Activated T-helper 1 cell treated with anti-CD3 and anti-CD28 coated beads, Interleukin-2, amount 50 U/mL, for 16 hours (primary cell): ENCODE measurements around the gene GGT6.

Source experiments
- DNase-seq, 2 donors: peaks; one replicate each; pipeline ENCODE4 v3.0.0-alpha.2; 2020; ENCODE audit warnings: low read depth in 1 of 2, low spot score in 1 of 2

Gene GGT6

DNA sequence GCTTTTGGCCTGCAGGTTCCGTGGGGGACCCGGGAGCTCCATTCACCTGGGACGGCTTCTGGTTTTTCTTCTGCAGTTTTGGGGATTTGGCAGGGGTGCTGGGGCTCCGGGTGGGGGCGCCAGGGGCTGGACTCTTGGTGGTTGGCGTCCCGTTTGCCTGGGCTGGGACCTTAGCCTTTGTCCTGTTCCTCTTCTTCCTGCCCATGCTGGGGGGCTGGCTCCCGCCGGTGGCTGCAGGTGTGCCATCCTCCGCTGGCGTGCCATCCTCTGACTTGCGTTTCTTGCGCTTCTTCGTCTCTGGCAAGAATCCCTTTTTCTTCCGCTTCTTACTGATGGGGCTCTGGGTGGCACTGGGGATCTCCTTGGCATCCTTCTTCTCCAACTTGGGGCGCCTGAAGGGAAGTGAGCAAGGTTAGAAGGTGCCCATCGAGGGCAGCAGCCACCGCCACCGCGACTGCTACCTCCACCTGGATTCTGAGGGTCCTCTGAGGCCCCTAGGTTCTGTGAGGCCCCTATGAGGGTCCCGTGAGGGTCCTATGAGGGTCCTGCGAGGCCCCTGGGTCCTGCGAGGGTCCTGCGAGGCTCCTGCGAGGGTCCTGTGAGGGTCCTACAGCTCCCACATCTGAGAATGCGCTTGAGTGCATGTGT, 20.7 kb downstream of the GGT6 start:
- DNase-seq, result no peak

DNA sequence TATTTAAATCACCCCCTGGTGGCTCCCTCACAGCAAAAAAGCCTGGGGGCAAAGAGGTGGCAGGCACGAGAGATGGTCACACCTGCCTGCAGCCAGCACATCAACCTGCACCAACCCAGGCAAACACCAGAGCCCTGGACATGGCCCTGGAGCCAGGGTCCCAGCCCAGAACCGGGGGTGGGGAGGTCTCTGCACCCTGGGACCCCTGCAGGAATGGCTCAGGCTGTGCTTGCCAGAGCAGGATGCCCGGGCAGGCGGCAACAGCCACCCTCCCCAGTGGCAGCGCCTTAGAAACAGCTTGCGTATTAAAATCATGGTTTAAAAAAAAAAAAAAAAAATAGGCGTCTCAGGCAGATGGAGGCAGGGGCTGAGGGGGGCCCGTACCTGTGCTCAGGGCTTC, 21.4 kb downstream of the GGT6 start:
- no peak for DNase-seq

DNA sequence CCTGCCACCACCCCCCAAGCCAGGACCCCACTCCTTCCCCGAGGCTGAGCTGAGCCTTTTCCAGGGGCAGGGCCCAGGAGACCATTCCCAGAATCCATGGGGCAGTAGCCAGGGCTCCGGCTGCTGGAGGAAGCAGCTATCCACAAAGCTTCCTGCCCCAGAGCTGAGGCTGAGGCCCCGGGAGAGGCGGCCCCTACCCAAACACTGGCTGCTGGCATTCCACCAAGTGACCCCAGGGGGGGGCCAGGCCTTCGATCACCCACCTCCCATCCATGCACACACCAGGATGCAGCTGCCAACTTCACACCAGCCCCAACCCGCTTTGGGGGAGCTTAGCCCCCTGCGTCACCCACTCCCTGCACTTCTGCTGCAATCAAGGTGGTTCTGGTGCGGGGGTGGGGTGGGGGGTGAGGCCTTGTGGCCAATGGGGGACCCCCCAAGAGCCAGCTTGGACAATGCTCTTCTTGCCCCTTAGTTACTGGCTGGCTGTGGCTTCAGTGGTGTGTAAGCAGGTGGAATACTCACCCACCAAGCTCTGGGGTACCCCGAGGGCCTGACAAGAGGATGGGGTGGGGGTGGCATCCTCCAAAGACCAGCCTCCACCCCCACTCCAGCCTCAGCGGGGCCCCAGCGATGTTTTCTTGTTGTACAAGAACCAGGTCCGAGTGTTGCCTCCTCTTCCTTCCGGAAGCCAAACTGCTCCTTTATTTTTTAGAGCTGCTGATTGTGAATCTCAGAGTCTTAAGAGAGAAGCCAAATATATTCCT, 22.0 kb downstream of the GGT6 start:
- DNase-seq, result no peak

DNA sequence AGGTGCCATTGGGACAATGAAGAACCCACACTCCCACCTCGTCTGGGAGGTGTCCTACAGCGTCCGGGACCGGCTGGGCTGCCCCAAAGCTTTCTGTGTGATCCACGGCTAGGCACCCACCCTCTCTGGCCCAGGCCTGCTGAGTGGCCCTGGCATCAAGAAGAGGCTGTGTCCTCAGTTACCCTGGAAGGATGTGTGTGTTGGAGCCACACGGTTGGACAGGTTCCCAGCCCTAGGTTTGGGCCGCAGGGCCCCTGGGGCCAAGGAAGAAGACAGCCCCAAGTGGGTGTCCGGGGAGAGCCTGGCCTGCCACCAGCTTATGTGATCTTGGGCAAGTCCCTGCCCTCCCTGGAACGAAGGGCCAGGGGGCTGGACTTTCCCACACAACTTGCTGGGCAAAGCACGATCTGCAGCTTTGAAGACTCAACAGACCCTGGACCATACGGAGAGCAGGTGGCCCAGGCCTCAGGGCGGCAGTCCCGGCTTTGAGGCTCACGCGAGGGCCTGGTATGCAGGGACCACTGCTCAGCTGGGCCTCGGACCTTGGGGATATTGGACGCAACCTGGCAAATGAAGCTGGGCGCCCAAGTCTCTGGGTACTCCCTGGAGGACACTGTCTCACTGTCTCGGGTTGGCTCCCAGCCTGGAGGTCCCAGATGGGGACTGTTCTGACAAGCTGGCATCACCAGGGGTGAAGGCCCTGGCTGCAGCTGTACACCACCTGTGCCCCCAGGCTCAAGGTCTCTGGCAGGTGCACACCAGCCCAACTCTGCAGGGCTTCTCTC, 22.7 kb downstream of the GGT6 start:
- no peak for DNase-seq

DNA sequence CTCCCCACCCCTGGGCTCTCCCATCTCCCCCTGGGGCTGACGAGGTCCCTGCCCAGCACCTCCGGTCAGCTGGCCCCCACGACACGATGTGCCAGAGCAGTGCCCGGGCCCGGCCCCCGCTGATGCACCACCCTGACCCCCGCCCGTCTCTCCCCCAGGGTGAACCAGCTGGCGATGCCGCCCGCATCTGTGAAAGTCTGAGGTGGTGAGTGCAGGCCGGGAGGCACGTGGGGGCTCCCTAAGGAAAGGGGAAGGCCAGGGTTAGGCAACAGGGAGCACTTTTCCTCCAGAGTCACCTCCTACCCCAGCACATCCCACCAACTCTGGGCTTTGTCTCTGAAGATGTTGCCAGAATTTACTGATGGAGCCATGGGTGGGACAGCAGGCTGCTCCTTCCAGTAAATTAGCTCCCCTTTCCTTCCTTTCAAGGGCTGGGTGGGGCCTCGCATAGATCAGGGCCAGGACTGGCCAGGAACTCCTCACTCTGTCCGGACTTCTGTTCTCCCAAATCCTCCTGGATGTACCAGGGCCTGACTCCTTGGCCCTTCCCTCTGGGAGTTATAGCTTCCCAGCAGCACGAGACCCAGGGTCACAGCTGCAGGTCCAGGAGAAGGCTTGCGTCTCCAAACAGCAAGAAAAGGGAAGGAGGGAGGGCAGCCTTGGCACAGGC, 23.5 kb downstream of the GGT6 start:
- no peak for DNase-seq

DNA sequence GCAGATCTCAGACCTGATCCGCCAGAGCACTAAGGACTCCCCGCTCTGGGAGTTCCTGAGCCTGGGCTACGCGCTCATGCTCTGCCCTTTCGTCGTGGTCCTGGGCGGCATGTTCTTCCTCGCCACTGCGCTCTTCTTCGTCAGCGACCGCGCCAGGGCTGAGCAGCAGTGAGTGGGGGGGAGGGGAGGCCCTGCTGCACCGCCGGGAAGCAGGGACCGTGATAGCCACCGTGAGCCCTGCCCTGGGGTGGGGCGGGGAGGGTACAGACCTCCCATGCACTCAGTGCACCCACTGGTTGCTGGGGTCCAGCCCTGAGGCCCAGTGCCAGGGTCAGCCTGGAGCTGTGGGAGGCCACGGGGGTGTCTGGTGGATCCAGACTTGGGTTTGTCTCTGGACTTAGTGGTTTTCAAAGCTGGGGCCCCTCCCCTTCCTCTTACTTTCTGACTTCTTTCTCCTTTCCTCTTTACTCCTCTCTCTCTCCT, 24.1 kb downstream of the GGT6 start:
- no peak for DNase-seq

DNA sequence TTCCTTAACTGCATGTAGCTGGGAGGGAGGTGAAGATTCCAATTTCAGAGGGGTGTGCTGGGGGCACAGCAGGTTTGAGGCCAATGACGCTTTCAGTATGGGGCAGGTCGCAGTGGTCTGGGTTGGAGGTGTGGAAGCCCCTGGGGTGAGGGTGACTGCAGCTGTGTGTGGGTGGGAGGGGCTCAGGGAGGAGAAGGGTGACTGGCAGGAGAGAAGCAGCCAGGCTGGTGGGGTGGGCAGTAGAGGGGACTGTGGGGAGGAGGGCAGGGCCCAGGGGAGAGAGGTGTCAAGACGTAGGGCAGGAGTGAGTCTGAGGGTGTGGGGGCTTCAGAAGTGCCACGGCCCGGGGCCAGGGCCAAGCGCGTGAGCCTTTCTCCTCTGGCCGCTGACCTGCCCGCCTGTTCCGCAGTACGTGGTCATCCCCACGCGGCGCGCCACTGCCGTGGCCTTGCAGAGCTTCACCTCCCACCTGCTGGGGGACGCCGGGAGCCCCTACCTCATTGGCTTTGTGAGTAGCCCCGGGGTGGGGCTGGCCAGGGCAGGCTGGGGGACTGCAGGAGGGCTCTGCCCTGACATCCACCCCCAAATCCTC, 24.6 kb downstream of the GGT6 start:
- DNase-seq, result no peak

DNA sequence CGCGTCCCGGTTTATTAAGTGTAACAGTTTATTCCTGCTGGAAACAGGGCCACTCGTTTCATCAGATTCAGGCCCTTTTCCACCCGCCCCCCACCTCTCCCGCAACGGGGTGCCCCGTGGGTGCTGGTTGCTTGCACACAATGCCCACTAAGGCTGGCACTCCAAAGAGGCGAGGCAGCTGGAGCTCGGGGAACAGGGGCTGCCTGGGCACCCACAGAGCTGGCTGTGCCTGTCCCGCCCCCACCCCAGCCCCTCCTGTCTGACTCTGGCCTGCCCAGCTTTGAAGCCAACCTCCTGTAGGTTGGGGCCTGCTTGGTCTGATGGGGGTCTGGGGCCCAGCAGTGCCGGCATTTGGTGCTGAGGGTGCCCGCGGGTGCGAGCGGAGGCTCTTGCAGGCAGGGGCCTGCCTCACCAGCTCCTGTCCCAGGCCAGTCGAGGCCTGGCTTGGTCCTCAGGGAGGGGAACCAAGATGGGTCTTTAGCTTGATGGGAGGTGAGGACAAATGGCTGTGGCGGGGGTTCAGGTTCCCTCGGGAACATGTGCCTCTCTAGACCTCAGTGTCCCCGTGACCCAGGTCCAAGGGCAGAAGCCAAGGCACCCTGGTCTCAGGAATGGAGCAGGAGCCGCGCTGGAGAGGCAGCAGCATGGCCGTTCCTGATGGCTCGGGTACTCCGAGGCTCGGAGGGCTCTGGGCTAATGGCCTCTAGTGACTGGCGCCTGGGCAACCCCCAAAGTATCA, 25.3 kb downstream of the GGT6 start:
- DNase-seq, result no peak

DNA sequence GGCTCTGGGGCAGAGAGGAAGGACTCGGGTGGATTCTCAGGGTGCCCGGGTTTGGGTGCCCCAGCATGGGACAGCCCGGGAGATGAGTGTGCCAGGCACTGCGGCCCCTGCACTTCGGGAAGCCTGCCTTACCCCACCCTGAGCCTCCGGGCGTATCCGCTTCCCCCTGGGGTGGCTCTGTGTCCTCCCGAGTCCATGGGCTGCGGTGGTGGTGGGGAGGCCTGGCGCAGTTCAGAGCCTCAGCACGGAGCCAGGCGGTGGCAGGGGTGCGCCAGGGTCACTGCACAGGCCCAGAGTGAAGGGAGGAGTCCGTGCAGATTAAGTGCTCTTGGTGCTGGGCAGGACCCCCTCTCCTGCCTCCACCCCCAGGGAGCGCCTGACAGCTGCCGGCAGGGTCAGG, 25.9 kb downstream of the GGT6 start:
- no peak for DNase-seq

DNA sequence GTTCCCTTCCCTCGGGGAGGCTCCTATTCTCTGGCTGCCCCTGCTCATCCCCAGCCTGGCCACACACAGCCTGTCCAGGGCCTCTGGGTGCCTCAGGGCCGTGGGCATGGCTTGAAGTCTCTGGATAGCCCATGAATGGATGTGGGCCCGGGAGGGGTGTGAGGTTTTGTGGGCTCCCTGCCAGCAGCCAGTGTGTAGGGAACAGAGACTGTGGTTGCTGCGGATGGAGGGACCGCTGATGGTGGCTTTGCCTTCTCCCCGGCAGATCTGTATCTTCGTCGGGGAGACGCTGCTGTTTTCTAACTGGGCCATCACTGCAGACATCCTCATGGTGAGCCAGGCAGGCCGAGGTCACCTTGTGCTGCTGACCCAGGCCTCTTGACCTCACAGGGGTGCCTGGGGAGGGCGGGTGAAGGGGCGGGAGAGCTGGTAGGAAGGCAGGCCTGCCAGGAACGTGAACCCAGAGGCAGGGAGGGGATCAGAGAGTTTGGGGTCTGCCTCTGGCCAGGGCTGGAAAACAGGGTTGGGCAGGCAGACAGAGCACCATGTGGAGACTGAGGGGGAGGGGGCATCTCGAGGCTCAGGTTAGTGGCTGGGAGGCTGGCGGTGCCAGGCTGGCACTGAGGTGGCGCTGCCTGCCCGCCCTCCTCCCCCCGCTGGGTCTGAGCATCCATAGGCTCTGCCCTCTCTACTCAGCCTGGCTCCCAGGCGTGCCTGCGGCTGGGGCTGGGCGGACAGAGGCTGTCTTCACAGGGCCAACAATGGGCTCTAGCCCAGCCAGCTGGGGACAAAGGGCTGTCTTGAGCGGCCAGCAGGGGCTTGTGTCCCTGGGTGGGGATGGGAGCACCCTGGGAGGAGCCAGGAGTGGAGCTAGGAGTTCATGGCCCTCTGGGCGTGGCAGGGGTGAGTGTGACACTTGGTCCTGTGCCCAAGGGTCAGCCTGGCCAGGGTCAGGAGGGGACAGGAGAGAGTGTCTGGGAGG, 26.6 kb downstream of the GGT6 start:
- no peak for DNase-seq

DNA sequence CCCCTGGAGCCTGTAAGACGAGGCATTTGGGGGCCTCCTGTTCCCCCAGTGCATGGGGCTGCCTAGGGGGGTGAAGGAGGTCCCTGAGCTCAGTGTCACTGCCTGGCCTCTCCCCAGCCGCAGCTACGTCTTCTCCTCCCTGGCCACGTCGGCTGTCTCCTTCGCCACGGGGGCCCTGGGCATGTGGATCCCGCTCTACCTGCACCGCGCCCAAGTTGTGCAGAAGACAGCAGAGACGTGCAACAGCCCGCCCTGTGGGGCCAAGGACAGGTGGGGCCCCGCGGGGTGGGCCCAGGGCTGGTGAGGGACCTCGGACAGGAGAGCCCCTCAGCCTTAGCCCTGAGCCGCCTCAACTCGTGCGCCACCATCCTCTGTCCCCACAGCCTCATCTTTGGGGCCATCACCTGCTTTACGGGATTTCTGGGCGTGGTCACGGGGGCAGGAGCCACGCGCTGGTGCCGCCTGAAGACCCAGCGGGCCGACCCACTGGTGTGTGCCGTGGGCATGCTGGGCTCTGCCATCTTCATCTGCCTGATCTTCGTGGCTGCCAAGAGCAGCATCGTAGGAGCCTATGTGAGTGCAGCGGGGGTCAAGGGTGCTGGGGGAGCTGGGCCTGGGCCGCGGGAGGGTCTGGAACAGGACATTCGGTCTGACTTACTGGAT, 27.4 kb downstream of the GGT6 start:
- no peak for DNase-seq

DNA sequence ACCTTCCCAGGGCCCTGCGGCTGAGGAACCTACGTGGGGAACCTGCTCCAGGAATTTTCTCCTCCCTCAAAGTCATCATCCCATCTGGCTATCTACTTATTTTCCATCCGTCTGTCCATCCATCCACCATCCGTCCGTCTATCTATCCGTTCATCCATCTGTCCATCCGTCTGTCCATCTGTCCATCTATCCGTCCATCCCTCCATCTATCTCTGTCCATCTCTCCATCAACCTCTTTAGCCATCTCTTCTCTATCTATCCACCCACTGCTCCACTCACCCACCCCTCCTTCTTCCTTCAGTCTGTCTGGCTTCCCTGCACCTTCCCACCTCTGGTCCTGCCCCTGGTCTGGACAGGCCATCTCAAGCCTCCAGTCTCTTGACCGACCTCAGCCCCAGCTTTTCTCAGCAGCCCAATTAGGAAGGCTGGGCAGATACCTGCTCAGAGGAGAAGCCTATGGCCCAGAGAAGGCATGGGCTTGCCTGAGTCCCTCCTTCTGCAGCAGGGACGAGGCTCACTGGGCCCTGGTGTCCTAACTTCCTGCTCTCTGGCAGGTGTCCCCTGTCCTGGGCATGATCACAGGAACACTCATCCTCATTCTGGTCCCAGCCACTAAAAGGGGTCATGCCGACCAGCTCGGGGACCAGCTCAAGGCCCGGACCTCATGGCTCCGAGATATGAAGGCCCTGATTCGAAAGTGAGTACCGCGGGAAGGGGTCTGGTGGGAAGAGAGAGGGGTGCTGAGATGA, 28.2 kb downstream of the GGT6 start:
- DNase-seq, result no peak

DNA sequence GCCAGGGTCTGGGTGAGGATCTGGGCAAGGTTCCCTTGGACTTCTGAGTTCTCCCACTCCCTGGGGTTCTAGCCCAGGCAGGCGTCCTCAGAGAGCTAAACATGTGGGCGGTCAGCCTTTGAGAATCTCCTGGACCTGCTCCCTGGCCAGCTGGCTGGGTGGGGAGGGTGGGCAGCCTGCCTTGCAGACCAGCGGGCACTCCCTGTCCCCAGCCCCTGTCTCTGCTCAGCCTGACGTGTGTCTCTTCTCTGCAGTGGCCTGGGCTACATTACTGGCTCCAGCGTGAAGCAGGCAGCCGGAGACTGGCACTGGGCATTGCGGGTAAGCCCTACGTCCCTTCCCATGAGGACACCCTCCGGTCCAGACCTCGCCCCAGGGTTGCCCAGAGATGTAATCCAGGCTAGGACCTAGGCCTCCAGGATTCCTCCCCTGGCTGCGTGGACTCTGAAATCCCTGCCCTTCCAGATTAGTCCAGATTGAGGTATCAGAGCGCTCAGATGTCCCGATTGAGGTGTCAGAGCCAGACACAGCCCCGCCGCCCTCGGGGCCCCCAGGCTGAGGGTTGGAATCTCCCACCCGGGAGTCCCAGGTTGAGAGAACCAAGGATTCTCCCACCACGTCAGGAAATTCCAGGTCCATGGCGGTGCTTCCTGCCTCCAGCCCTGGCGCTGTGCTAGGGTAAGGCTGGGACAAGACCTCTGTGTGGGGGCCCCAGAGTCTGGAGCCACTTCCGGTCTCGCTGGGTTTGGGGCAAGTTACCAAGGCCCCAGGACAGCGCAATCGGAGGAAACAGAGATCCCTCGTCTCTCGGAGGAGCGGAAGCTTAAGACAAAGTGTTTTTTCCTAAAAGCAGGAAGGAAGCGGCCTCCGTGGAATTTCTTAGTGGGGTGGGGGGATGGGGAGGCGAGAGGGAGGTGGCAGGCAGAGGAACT, 29.3 kb downstream of the GGT6 start:
- DNase-seq, result no peak

DNA sequence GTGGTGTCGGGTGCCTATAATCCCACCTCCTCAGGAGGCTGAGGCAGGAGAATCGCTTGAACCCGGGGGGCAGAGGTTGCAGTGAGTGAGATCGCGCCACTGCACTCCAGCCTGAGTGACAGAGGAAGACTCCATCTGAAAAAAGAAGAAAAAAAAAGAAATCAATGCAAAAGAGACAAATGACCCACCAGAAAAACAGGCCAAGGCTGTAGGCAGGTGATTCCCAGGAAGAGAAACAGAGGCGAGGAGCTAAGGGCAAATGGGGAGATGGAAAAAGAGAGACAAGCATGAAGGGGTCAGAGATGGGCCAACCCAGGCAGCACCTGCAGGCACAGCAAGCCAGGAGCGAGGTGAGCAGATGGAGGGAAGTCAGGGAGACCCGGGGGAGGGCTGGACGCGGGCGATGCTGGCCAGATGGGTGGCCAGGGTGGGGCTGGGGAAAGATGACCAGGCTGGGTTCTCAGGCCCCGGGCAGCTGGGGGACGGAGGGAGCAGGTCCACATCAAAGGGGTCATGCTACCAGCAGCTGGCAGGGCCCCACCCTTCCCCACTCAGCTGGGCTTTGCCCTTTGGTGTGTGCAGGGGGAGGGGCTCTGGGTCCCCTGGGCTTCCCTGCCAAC, 30.7 kb downstream of the GGT6 start:
- DNase-seq, result no peak

DNA sequence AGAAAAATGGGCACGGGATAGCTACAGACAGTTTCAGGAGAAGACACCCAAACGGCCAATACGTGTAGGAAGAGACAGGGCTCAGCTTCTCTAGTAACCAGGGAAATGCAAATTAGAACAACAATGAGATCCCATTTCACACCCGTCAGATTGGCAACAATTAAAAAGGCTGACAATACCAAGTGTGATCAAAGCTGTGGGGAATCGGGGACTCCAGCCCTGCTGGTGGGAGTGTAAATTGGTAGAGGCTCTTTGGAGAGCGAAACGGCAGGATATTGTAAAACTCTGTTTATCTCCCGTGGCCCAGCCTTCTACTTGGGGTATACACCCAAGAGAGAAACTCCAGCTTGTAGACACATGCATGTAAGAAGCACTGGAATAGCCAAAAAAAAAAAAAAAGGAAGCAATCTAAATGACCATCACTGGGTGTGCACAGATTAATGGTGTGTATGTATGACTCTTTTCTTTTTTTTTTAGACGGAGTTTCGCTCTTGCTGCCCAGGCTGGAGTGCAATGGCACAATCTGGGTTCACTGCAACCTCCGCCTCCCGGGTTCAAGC, 32.7 kb downstream of the GGT6 start:
- DNase-seq, result no peak

DNA sequence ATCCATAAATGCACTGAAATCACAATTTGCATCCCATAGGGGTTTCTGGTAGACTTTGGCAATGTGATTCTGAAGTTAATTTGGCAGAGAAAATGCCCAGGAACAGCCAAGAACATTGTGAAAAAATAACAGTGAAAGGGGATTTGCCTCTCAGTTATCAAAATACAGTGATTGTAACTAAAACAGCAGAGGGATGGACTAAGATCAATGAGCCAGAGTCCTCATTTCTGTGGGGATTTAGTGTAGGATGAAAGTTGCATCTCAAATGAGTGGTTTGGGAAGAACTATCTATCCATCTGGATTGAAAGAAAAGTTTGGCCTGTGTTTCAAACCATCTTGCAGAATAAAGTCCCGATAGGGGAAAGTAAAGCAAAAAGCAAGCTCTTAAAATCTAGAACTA, 33.2 kb downstream of the GGT6 start:
- no peak for DNase-seq
